Measurements from ENCODE around the gene FRMD3.
"Not testable (repeated sequence)": the region's sequence is repeated elsewhere in the genome, so short reads cannot be mapped to it uniquely, and the experiment has no call there.

Gene FRMD3

DNA sequence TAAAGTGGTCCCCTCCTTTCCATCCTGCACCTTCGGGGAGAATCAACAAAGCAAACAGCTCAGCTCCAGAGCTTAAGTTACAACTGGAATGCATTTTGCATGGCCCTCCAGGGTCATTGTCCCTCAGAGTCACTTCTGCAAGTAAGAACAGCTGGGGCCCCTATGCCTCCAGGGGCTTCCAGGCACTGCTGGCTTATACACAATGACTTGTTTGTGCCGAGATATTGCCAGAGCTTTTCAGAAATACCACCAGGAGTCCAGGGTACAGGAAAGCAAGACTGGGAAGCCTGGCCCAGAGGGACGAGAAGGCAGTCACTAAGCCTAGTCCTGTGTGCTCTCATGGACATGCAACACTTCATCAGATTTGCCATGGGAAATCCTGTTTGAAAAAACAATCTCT lies 11.3 kb downstream of the FRMD3 start:
- H3K4me3 ChIP-seq (replicated peaks; ENCODE audit: low read depth, low read length), result no peak overlapping the region
- no peak for DNase-seq (ENCODE audit: low read depth)

DNA sequence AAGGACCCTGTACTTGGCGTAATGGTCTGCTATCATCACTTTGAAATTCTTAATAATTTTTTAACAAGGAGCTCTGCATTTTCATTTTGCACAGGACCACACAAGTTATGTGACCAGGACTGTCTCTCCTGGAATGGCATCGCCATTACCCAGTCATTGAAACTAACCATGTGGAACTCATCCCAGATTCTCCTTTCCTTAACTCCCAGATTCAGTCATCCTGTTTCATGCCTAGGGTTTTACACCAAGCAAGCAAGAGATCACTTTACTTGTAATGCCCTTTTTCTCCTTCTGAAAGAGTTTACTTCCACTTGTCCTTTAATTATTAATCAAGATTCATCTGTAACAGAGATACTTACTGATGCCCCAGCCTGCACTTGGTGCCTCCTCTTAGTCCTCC lies 12.0 kb downstream of the FRMD3 start:
- TF ChIP-seq, protein P1, sequence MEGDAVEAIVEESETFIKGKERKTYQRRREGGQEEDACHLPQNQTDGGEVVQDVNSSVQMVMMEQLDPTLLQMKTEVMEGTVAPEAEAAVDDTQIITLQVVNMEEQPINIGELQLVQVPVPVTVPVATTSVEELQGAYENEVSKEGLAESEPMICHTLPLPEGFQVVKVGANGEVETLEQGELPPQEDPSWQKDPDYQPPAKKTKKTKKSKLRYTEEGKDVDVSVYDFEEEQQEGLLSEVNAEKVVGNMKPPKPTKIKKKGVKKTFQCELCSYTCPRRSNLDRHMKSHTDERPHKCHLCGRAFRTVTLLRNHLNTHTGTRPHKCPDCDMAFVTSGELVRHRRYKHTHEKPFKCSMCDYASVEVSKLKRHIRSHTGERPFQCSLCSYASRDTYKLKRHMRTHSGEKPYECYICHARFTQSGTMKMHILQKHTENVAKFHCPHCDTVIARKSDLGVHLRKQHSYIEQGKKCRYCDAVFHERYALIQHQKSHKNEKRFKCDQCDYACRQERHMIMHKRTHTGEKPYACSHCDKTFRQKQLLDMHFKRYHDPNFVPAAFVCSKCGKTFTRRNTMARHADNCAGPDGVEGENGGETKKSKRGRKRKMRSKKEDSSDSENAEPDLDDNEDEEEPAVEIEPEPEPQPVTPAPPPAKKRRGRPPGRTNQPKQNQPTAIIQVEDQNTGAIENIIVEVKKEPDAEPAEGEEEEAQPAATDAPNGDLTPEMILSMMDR (IDR thresholded peaks at IDR 0.05; ENCODE audit: low read length, missing control alignments), result no peak
- no peak overlapping the region for H3K4me3 ChIP-seq (replicated peaks; ENCODE audit: low read depth, low read length)
- DNase-seq (ENCODE audit: low read depth), result no peak

More for the DNA sequence above, 11.3 kb downstream of the FRMD3 start:
- TF ChIP-seq, protein P1 (IDR thresholded peaks at IDR 0.05; ENCODE audit: low read length, missing control alignments), result no peak

DNA sequence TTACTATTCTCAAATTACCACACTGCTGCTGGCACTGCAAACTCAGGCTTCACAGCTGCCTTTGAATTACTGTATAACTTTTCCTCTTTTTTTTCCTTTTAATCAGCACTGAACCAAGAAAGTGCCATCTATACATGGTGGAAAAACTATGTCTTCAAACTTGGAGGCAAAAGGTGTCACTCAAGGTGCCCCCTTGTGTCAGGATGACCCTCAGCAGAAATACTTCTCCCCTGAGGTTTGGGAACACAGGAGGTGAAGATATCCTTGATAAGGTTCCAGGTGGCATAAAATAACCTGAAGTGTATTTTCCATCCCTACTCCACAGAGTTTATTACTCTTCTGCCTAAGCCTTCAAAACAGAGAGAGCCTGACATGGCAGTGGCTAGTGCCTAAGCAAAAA lies 14.5 kb downstream of the FRMD3 start:
- H3K4me3 ChIP-seq (replicated peaks; ENCODE audit: low read depth, low read length), result no peak overlapping the region
- TF ChIP-seq, protein P1 (IDR thresholded peaks at IDR 0.05; ENCODE audit: low read length, missing control alignments), result no peak
- DNase-seq (ENCODE audit: low read depth), result no peak

DNA sequence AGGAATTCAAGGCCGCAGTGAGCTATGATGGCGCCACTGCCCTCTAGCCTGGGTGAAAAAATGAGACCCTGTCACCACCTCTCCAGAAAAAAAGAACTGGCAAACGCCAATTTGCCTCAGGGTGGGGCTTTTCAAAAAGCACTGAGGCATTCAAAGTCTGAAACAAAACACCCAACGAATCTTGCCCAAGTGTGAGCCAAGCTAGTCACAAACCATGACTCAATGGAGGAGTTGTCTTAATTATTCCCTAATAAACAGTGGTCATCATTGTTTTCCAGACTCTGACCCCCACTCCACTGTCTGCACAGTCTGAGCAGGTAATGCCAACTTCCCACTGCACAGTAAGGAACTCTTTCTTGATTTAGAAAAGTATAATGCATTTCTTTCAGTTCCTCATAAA lies 16.8 kb downstream of the FRMD3 start:
- no peak for DNase-seq (ENCODE audit: low read depth)
- TF ChIP-seq, protein P1 (IDR thresholded peaks at IDR 0.05; ENCODE audit: low read length, missing control alignments), result no peak
- no peak overlapping the region for H3K4me3 ChIP-seq (replicated peaks; ENCODE audit: low read depth, low read length)

DNA sequence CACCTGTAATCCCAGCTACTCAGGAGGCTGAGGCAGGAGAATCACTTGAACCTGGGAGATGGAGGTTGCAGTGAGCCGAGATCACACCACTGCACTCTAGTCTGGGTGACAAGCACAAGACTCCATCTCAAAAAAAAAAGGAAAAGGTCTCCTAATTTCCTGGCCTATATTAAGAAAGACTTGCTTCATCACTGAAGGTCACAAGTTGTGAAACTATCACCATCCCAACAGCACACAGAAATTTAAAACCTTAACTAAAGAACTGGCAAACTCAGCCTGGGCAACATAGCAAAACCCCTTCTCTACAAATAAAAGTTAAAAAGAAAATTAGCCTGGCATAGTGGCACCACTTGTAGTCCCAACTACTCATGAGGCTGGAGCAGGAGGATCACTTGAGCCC lies 17.2 kb downstream of the FRMD3 start:
- H3K4me3 ChIP-seq (replicated peaks; ENCODE audit: low read depth, low read length), result no peak overlapping the region
- no peak for DNase-seq (ENCODE audit: low read depth)
- TF ChIP-seq, protein P1 (IDR thresholded peaks at IDR 0.05; ENCODE audit: low read length, missing control alignments), result no peak

DNA sequence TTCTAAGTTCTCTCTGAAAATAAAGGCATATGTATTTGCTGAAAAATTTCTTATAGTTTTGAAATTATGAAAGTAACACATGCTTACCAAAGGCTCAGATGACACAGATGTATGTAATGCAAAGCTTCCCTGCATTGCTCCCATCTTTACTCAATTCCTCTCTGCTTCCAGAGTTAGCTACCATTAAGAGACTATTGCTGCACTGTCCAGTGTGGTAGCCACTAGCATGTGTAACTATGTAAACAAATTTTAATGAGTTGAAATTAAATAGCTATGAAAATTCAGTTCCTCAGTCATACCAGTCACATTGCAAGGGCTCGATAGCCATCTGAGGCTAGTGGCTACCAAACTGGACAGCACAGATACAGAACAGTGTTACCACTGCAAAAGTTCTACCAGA lies 17.9 kb downstream of the FRMD3 start:
- DNase-seq (ENCODE audit: low read depth), result no peak
- TF ChIP-seq, protein P1 (IDR thresholded peaks at IDR 0.05; ENCODE audit: low read length, missing control alignments), result no peak
- no peak overlapping the region for H3K4me3 ChIP-seq (replicated peaks; ENCODE audit: low read depth, low read length)

DNA sequence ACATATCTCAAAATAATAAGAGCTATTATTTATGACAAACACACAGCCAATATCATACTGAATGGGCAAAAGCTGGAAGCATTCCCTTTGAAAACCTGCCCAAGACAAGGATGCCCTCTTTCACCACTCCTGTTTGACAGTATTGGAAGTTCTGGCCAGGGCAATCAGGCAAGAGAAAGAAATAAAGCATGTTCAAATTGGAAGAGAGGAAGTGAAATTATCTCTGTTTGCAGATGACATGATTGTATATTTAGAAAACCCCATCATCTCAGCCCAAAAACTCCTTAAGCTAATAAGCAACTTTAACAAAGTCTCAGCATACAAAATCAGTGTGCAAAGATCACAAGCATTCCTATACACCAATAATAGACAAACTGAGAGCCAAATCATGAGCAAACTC lies 20.2 kb downstream of the FRMD3 start:
- DNase-seq (ENCODE audit: low read depth); H3K4me3 ChIP-seq (replicated peaks; ENCODE audit: low read depth, low read length): not testable (repeated sequence)

DNA sequence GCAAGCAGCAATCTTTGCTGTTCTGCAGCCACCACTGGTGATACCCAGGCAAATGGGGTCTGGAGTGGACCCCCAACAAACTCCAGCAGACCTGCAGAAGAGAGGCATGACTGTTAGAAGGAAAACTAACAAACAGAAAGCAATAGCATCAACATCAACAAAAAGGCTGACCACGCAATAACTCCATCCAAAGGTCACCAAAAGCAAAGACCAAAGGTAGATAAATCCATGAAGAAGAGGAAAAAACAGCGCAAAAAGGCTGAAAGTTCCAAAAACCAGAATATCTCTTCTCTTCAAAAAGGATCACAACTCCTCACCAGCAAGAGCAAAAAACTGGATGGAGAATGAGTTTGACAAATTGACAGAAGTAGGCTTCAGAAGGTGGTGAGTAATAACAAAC lies 23.4 kb downstream of the FRMD3 start:
- no peak for DNase-seq (ENCODE audit: low read depth)
- no peak overlapping the region for H3K4me3 ChIP-seq (replicated peaks; ENCODE audit: low read depth, low read length)
- TF ChIP-seq, protein P1 (IDR thresholded peaks at IDR 0.05; ENCODE audit: low read length, missing control alignments), result no peak
